K562 (cell line): ENCODE data around the gene CCDC69. TPM values are rescaled to one million over a fixed set of nuclear protein-coding genes. Genes with fewer than 3 reads are reported as not detected.
"Not testable (repeated sequence)": the region's sequence is repeated elsewhere in the genome, so short reads cannot be mapped to it uniquely, and the experiment has no call there.

Experiments
- ATAC-seq: fragments of 200-7000 bp; cut with Tn5 transposase; 3 replicates; pipeline ENCODE4 v1.9.1; 2020; ENCODE audit warnings: moderate library complexity
- BruUV-seq: library from RNA; stranded (reverse); fragments of 400-500 nt; replicated peaks from 2 replicates; lab custom pipeline; 2021; lab: Mats Ljungman, UMichigan
- CTCF ChIA-PET: fragments of 300-600 bp; formaldehyde crosslinking; extraction: SDS; loops from one replicate; lab custom pipeline; 2021; ENCODE audit warnings: low intra/inter-chr PET ratio; lab: Yijun Ruan, JAX
- POLR2A ChIA-PET: fragments of 300-600, 350-650 bp; sonication (Branson Sonifier 250); formaldehyde crosslinking; extraction: SDS; loops from one replicate; lab custom pipeline; 2021; ENCODE audit warnings: antibody characterized with exemption, inconsistent platforms; lab: Yijun Ruan, JAX
- DNase-seq, 4 experiments: peaks; one replicate each; pipeline versions ENCODE4 v3.0.0 to v3.0.0-alpha.2; 2011 to 2018; ENCODE audit warnings: low spot score in 3 of 4, mixed read lengths in 3 of 4; ENCODE audit errors: extremely low read depth in 1 of 4
- FAIRE-seq: peaks from 2 replicates; lab custom pipeline; 2011; peaks lifted over from hg19 to GRCh38; lab: Jason Lieb, UNC
- H2AFZ ChIP-seq: 2 replicates; pipeline ENCODE4 v1.6.0; 2011; ENCODE audit warnings: low read depth, low read length, control low read depth, inconsistent platforms
- H3K27ac ChIP-seq: fragments of 200-600 bp; 3 replicates; pipeline ENCODE4 v1.8.0; 2011; ENCODE audit warnings: low read depth, mild to moderate bottlenecking, control low read depth, inconsistent platforms, low read length, moderate library complexity, mixed read lengths; ENCODE audit errors: extremely low read depth
- H3K27me3 ChIP-seq, 2 experiments: fragments of 300-600 bp in 1 of 2; 2 replicates in 1 of 2; 3 replicates in 1 of 2; pipeline versions ENCODE4 v1.6.0 to v1.8.0; 2011; ENCODE audit warnings: inconsistent platforms in 2 of 2, low read length in 2 of 2, mild to moderate bottlenecking in 1 of 2, mixed read lengths in 1 of 2, moderate library complexity in 1 of 2; ENCODE audit not compliant: control insufficient read depth in 2 of 2, insufficient read depth in 2 of 2
- H3K36me3 ChIP-seq: fragments of 300-600 bp; 3 replicates; pipeline ENCODE4 v1.8.0; 2011; ENCODE audit warnings: mild to moderate bottlenecking, low read length, inconsistent platforms; ENCODE audit not compliant: control insufficient read depth, insufficient read depth
- H3K4me1 ChIP-seq, 2 experiments: fragments of 200-600 bp in 1 of 2; replicated peaks in 1 of 2; 2 replicates in 1 of 2; 3 replicates in 1 of 2; pipeline versions ENCODE4 v1.5.1 to v1.8.0; 2011; ENCODE audit warnings: inconsistent platforms in 2 of 2, low read length in 2 of 2, mild to moderate bottlenecking in 1 of 2, mixed read lengths in 1 of 2, moderate library complexity in 1 of 2; ENCODE audit not compliant: control insufficient read depth in 2 of 2, insufficient read depth in 2 of 2
- H3K4me2 ChIP-seq: 2 replicates; pipeline ENCODE4 v1.6.1; 2011; ENCODE audit warnings: low read length, control low read depth, inconsistent platforms, mixed read lengths; ENCODE audit not compliant: insufficient read depth
- H3K4me3 ChIP-seq: fragments of 200-600 bp; sonication (generic), shearing (Covaris generic); 2 replicates; pipeline ENCODE4 v1.5.1; 2016; ENCODE audit warnings: control low read depth, inconsistent platforms
- H3K79me2 ChIP-seq: fragments of 200-600 bp; 3 replicates; pipeline ENCODE4 v1.8.0; 2011; ENCODE audit warnings: low read length, inconsistent platforms; ENCODE audit not compliant: control insufficient read depth, insufficient read depth
- H3K9ac ChIP-seq, 2 experiments: 2 replicates each; pipeline versions ENCODE4 v1.6.0 to v1.6.1; 2011; ENCODE audit warnings: low read depth in 2 of 2, low read length in 2 of 2, control low read depth in 1 of 2, inconsistent platforms in 1 of 2, mild to moderate bottlenecking in 1 of 2, mixed read lengths in 1 of 2; ENCODE audit not compliant: insufficient read depth in 1 of 2
- H3K9me1 ChIP-seq: one replicate; pipeline ENCODE4 v1.6.0; 2011; ENCODE audit warnings: inconsistent platforms, mild to moderate bottlenecking, low read length, moderate library complexity; ENCODE audit not compliant: control insufficient read depth, insufficient read depth
- H3K9me3 ChIP-seq: replicated peaks from 2 replicates; pipeline ENCODE4 v1.5.1; 2011; ENCODE audit warnings: low read depth, low read length, inconsistent platforms; ENCODE audit not compliant: control insufficient read depth, insufficient read depth
- H4K20me1 ChIP-seq: replicated peaks from 2 replicates; pipeline ENCODE4 v1.6.1; 2011; ENCODE audit warnings: low read length, inconsistent platforms, mixed read lengths; ENCODE audit not compliant: control insufficient read depth, insufficient read depth
- CXXC5 ChIP-seq: fragments of 250-450 bp; sonication (Bioruptor Pico); IDR thresholded peaks from 2 replicates; pipeline ENCODE4 v1.8.0; 2022; ENCODE audit warnings: inconsistent platforms, mild to moderate bottlenecking, moderate library complexity
- DNMT1 ChIP-seq: fragments of 450-650 bp; IDR thresholded peaks from 2 replicates; pipeline ENCODE4 v1.6.1; 2016; ENCODE audit warnings: antibody characterized with exemption, mild to moderate bottlenecking
- HNRNPL ChIP-seq: fragments of 200-400 bp; formaldehyde crosslinking; IDR thresholded peaks from 2 replicates; pipeline ENCODE4 v1.6.1; 2017; ENCODE audit warnings: low read depth, mild to moderate bottlenecking, low read length
- ZFP36 ChIP-seq: fragments of 150-350 bp; IDR thresholded peaks from 2 replicates; pipeline ENCODE4 v1.6.1; 2018; ENCODE audit warnings: low read length, low read depth; ENCODE audit not compliant: partially characterized antibody
- WGBS: fragments of 100-300 bp; shearing (Covaris generic); methylation state at CpG from one replicate; pipeline ENCODE4 v1.1.6; 2016; ENCODE audit warnings: low coverage, mixed read lengths; ENCODE audit not compliant: insufficient coverage; ENCODE audit errors: missing lambda C conversion rate; 5-methylcytosine and 5-hydroxymethylcytosine counted together
- in situ Hi-C: fragments of 300-500 bp; cut with MboI; formaldehyde crosslinking; loops from 4 replicates; pipeline ENCODE4 v1.15.0; 2018; ENCODE audit warnings: inconsistent platforms, mixed read lengths
- intact Hi-C: fragments of 100-400 bp; cut with micrococcal nuclease; formaldehyde crosslinking; loops from 2 replicates; pipeline ENCODE4 v1.14.2; 2022
- polyA plus RNA-seq, 8 experiments: library from polyadenylated mRNA; depleted of rRNA in 4 of 8; stranded (reverse) in 5 of 8; unstranded in 3 of 8; fragments of >200 nt; fragmentation: Nextera tagmentation in 2 of 8; fragmentation: Illumina TruSeq in 1 of 8; extraction: Ambion mirVana in 2 of 8; extraction: Trizol in 1 of 8; gene quantifications; 2 replicates each; pipeline versions ENCODE4 v1.2.1 to v1.2.3, GENCODE V29; 2011 to 2014; ENCODE audit warnings: inconsistent platforms in 1 of 8, missing spikeins in 1 of 8
- total RNA-seq, 7 experiments: library from RNA; depleted of rRNA in 6 of 7; stranded (reverse); fragments of >200 nt in 6 of 7; fragmentation: Illumina TruSeq in 2 of 7; extraction: Trizol in 2 of 7; gene quantifications; 2 replicates each; pipeline versions ENCODE4 v1.2.1 to v1.2.3, GENCODE V29; 2011 to 2021; ENCODE audit warnings: low replicate concordance in 1 of 7

Gene CCDC69
- total and polyA plus RNA-seq, 9 of the 15 experiments (the other 6 are each of a cell fraction or from before 2014, with no cell fraction given): 0.65 to 12.2 (median 7.6) TPM

DNA sequence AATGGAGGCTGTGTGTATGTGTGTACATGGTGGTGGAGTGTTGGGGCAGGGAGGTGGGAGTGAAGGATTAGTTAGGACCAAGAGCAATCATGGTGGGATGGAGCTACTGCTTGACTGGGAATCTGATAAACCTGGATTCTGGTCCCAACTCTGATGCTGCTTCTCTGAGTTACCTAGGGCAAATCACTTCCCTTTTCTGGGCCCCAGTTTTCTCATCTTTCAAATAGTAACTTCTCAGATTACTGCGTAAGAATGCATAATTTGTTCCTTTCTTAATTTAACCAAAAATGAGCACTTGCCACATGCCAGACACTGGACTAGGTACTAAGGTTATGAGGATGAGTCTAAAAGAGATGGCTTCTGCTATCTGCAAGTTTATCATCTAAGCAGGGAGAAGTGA, 45.5 kb downstream of the CCDC69 start:
- H3K9me3 ChIP-seq: no peaks in the 10 kb centered on the region
- no peaks in the 10 kb centered on the region for H3K4me1 ChIP-seq
- no TSS peak for BruUV-seq
- H3K36me3 ChIP-seq: no peaks in the 10 kb centered on the region
- FAIRE-seq (no peak), ATAC-seq (no peak), DNase-seq (no peak)
- in situ Hi-C loops: no loop called here
- H3K9me1 ChIP-seq: peaks cover 2% of the 10 kb centered on the region
- intact Hi-C loops: no loop called here
- 0 out of 2 replicates have a peak, but pooled peaks cover 4% of the 10 kb centered on the region for H4K20me1 ChIP-seq
- H3K27me3 ChIP-seq: peaks cover 0 to 14% of the 10 kb centered on the region in 2 experiments; a peak in 2 of 5 replicates
- POLR2A ChIA-PET: no interaction called here
- H3K9ac ChIP-seq: no peak overlapping the region
- no peak overlapping the region for H3K27ac ChIP-seq
- H3K4me2 ChIP-seq: no peak overlapping the region
- CTCF ChIA-PET: no interaction called here
- 59% methylated on average over 1 of the region's 1 CpG for WGBS
- H3K79me2 ChIP-seq: no peaks in the 10 kb centered on the region
- no peak overlapping the region for H3K4me3 ChIP-seq
- TF ChIP-seq ZFP36 (no peak), DNMT1 (no peak), HNRNPL (no peak), CXXC5 (CRISPR knock-in tag) (no peak)
- TF ChIP-seq, all 486 proteins: peak for 0
- no peak overlapping the region for H2AFZ ChIP-seq

GRCh38 chr5:151176268-151176667, 47.6 kb downstream of the CCDC69 start:
- H3K4me3 ChIP-seq, H3K27ac ChIP-seq, H3K9me1 ChIP-seq, FAIRE-seq, H2AFZ ChIP-seq, H3K9me3 ChIP-seq, H3K36me3 ChIP-seq, H3K4me2 ChIP-seq, in situ Hi-C loops, CTCF ChIA-PET, H3K79me2 ChIP-seq, intact Hi-C loops, H4K20me1 ChIP-seq, H3K9ac ChIP-seq, DNase-seq, ATAC-seq, H3K4me1 ChIP-seq, BruUV-seq: not testable (repeated sequence)
- 1% methylated on average over 5 of the region's 5 CpGs for WGBS
- peaks cover 0 to 14% of the 10 kb centered on the region in 2 experiments; a peak in 2 of 5 replicates for H3K27me3 ChIP-seq
- POLR2A ChIA-PET: interaction anchor here (0.6 kb wide), 1 partner anchor 536 kb away, joined by 3 read pairs; the partner anchor contains the start of gene SYNPO
